ENCODE results near the gene STT3A. TPM values are rescaled to one million over a fixed set of nuclear protein-coding genes. Genes with fewer than 3 reads are reported as not detected.

STT3A gene
- total RNA-seq, 1 experiment from 2014 or later, result 156 TPM

GRCh38 chr11:125568970-125569914 is 23.4 kb upstream of the STT3A start, which contains the start of gene EI24:
EI24 (plus strand) TSS chr11:125569477; CDS start chr11:125572528, 3,051 bp downstream.
- Histone ChIP-seq H2AFZ (ENCODE audit: low read depth, low read length, poor library complexity, severe bottlenecking) (peak within 1 kb of the TSS; percentile 78), H3K27ac (ENCODE audit: low read depth, low read length) (peak within 1 kb of the TSS; percentile 90), H3K9me2 (ENCODE audit: insufficient read depth) (no peaks in the 10 kb centered on the region), H3K9ac (ENCODE audit: low read length) (peak within 1 kb of the TSS; percentile 99), H3K36me3 (ENCODE audit: control insufficient read depth in 1 of 2, insufficient read depth in 2 of 2, low read length in 2 of 2) (peaks cover 9 to 11% of the 10 kb centered on the region in 2 experiments; a peak in 2 of 4 replicates), H3K27me3 (ENCODE audit: insufficient read depth, low read length) (no peaks in the 10 kb centered on the region), H3K9me3 (ENCODE audit: control insufficient read depth in 1 of 2, insufficient read depth in 1 of 2, low read depth in 1 of 2, low read length in 2 of 2) (no peaks in the 10 kb centered on the region), H4K20me1 (ENCODE audit: insufficient read depth) (no peaks in the 10 kb centered on the region), H3K4me3 (replicated peaks in 1 of 2; ENCODE audit: low read depth in 1 of 2, low read length in 2 of 2) (peak within 1 kb of the TSS; percentile 61 to 99), H3K4me2 (ENCODE audit: low read length) (peak within 1 kb of the TSS; percentile 96), H3K4me1 (ENCODE audit: control insufficient read depth in 1 of 2, insufficient read depth in 2 of 2, low read length in 2 of 2) (peaks cover 8 to 11% of the 10 kb centered on the region in 2 experiments), H3K79me2 (ENCODE audit: insufficient read depth, low read length) (peaks cover 40% of the 10 kb centered on the region)
- ATAC-seq (peak; percentile 96), DNase-seq (ENCODE audit: low read depth, low spot score) (peak; percentile 84)
- no TSS peak for BruUV-seq (replicated peaks)
- RAD21 ChIA-PET (ENCODE audit: low non-redundant PET in 1 of 2, low total read pairs in 2 of 2, uncharacterized antibody in 2 of 2, unreplicated experiment in 2 of 2), result no interaction called here
- intact Hi-C loops (cut with micrococcal nuclease), result loop anchor here (2.0 kb wide), 1 partner anchor 24 kb away; the partner anchor contains the start of gene STT3A
- POLR2A ChIA-PET, result interaction anchor here (1.1 to 1.4 kb wide), 2 partner anchors 13 to 18 kb away, joined by 3 to 4 read pairs; no protein-coding TSS in a partner anchor
- CTCF ChIA-PET, result interaction anchor here (0.7 to 1.0 kb wide), 2 partner anchors 12 to 15 kb away, joined by 4 to 5 read pairs; no protein-coding TSS in a partner anchor
- no peak for TF ChIP-seq POLR2A (IDR thresholded peaks at IDR 0.05; ENCODE audit: borderline replicate concordance, extremely low read depth, insufficient read depth, insufficient read length)
- peak; percentile 96 for TF ChIP-seq POLR2AphosphoS5 (IDR thresholded peaks at IDR 0.05; ENCODE audit: low read depth, low read length)
- no peak for TF ChIP-seq EZH2 (IDR thresholded peaks at IDR 0.05)
- TF ChIP-seq FOSL1 (IDR thresholded peaks at IDR 0.05; ENCODE audit: low read depth), result no peak
- peak; percentile 98 for TF ChIP-seq ZFX (IDR thresholded peaks at IDR 0.05)
- TF ChIP-seq CEBPB (IDR thresholded peaks at IDR 0.05; ENCODE audit: low read depth), result no peak
- TF ChIP-seq SIN3A (IDR thresholded peaks at IDR 0.05; ENCODE audit: low read depth), result peak; percentile 63; the same call in 1 of the 2 replicates
- no peak for TF ChIP-seq EZH2phosphoT487 (IDR thresholded peaks at IDR 0.05; ENCODE audit: borderline replicate concordance)
- TF ChIP-seq YY1 (IDR thresholded peaks at IDR 0.05; ENCODE audit: extremely low read depth, insufficient replicate concordance, low read depth, low read length), result peak; percentile 64
- no peak for TF ChIP-seq ZNF274 (IDR thresholded peaks at IDR 0.05; ENCODE audit: low read depth, low read length)
- peak; percentile 53 for TF ChIP-seq SP1 (IDR thresholded peaks at IDR 0.05; ENCODE audit: low read depth)
- TF ChIP-seq TCF7L2 (IDR thresholded peaks at IDR 0.05; ENCODE audit: borderline replicate concordance, extremely low read depth, insufficient read depth, insufficient read length), result no peak
- peak; percentile 90 for TF ChIP-seq CBX3 (IDR thresholded peaks at IDR 0.05; ENCODE audit: low read depth)
- TF ChIP-seq CTCF (IDR thresholded peaks at IDR 0.05 in 2 of 3, conservative IDR thresholded peaks at IDR 0.05 in 1 of 3; ENCODE audit: borderline replicate concordance in 1 of 3, insufficient read depth in 1 of 3, low read depth in 2 of 3, low read length in 2 of 3), result peak; percentile 23 to 70 (median 42); a peak in 4 of 6 replicates
- TF ChIP-seq RAD21 (IDR thresholded peaks at IDR 0.05; ENCODE audit: low read depth), result peak; percentile 43
- no peak for TF ChIP-seq EGR1 (IDR thresholded peaks at IDR 0.05; ENCODE audit: low read depth)
- TF ChIP-seq JUND (IDR thresholded peaks at IDR 0.05), result no peak
- TF ChIP-seq SRF (IDR thresholded peaks at IDR 0.05; ENCODE audit: low read depth), result no peak; the same call in 1 of the 2 replicates
- TF ChIP-seq REST (IDR thresholded peaks at IDR 0.05; ENCODE audit: low read depth), result no peak
